Measurements from ENCODE around the gene MCL1.

MCL1 gene

GRCh38 chr1:150560011-150560438, 19.4 kb downstream of the MCL1 start:
- Histone ChIP-seq H3K79me2 (ENCODE audit: insufficient read depth, low read length) (no peaks in the 10 kb centered on the region), H3K4me3 (ENCODE audit: low read depth, low read length, poor library complexity, severe bottlenecking) (peak overlapping the region; percentile 6), H3K27ac (ENCODE audit: low read depth, low read length, poor library complexity, severe bottlenecking) (peak overlapping the region; percentile 99), H3K36me3 (ENCODE audit: insufficient read depth, low read length) (no peaks in the 10 kb centered on the region), H2AFZ (ENCODE audit: low read length) (no peak overlapping the region), H3K9ac (ENCODE audit: low read length) (peak overlapping the region; percentile 33; the same call in 1 of the 2 replicates), H3K9me3 (ENCODE audit: low read length) (no peaks in the 10 kb centered on the region), H3K4me2 (ENCODE audit: low read length) (peak overlapping the region; percentile 54), H3K27me3 (ENCODE audit: insufficient read depth, low read length) (no peaks in the 10 kb centered on the region), H3K4me1 (ENCODE audit: insufficient read depth, low read length, severe bottlenecking) (peaks cover 52% of the 10 kb centered on the region), H3F3A (ENCODE audit: insufficient read depth, low read length) (0 out of 2 replicates have a peak, but pooled peaks cover 7% of the 10 kb centered on the region), H3K9me2 (ENCODE audit: low read depth, low read length) (no peaks in the 10 kb centered on the region), H4K20me1 (ENCODE audit: insufficient read depth, low read length) (no peaks in the 10 kb centered on the region)
- TF ChIP-seq EZH2 (IDR thresholded peaks at IDR 0.05; ENCODE audit: borderline replicate concordance, low read length) (no peak), CTCF (IDR thresholded peaks at IDR 0.05; ENCODE audit: low read length) (peak; percentile 95)

- Histone ChIP-seq H3K9me2 (ENCODE audit: low read depth, low read length) (no peaks in the 10 kb centered on the region), H3K9ac (ENCODE audit: low read length) (no peak overlapping the region), H3K27ac (ENCODE audit: low read depth, low read length, poor library complexity, severe bottlenecking) (no peak overlapping the region), H2AFZ (ENCODE audit: low read length) (no peak overlapping the region), H3K4me1 (ENCODE audit: insufficient read depth, low read length, severe bottlenecking) (peaks cover 48% of the 10 kb centered on the region), H3K79me2 (ENCODE audit: insufficient read depth, low read length) (no peaks in the 10 kb centered on the region), H3K4me3 (ENCODE audit: low read depth, low read length, poor library complexity, severe bottlenecking) (no peak overlapping the region), H3K9me3 (ENCODE audit: low read length) (no peaks in the 10 kb centered on the region), H3K4me2 (ENCODE audit: low read length) (peak overlapping the region; percentile 54; the same call in 1 of the 2 replicates), H3F3A (ENCODE audit: insufficient read depth, low read length) (0 out of 2 replicates have a peak, but pooled peaks cover 7% of the 10 kb centered on the region), H3K36me3 (ENCODE audit: insufficient read depth, low read length) (no peaks in the 10 kb centered on the region), H4K20me1 (ENCODE audit: insufficient read depth, low read length) (no peaks in the 10 kb centered on the region), H3K27me3 (ENCODE audit: insufficient read depth, low read length) (no peaks in the 10 kb centered on the region)
- TF ChIP-seq EZH2 (IDR thresholded peaks at IDR 0.05; ENCODE audit: borderline replicate concordance, low read length) (no peak), CTCF (IDR thresholded peaks at IDR 0.05; ENCODE audit: low read length) (no peak)
Measured at GRCh38 chr1:150559656-150560010, 19.8 kb downstream of the MCL1 start.

- Histone ChIP-seq H4K20me1 (ENCODE audit: insufficient read depth, low read length) (no peaks in the 10 kb centered on the region), H3K27me3 (ENCODE audit: insufficient read depth, low read length) (no peaks in the 10 kb centered on the region), H3K4me3 (ENCODE audit: low read depth, low read length, poor library complexity, severe bottlenecking) (no peak overlapping the region), H3K4me1 (ENCODE audit: insufficient read depth, low read length, severe bottlenecking) (peaks cover 42% of the 10 kb centered on the region), H3K27ac (ENCODE audit: low read depth, low read length, poor library complexity, severe bottlenecking) (no peak overlapping the region), H3K36me3 (ENCODE audit: insufficient read depth, low read length) (no peaks in the 10 kb centered on the region), H3K9me2 (ENCODE audit: low read depth, low read length) (no peaks in the 10 kb centered on the region), H3K9me3 (ENCODE audit: low read length) (no peaks in the 10 kb centered on the region), H3K4me2 (ENCODE audit: low read length) (no peak overlapping the region), H3K9ac (ENCODE audit: low read length) (no peak overlapping the region), H3F3A (ENCODE audit: insufficient read depth, low read length) (0 out of 2 replicates have a peak, but pooled peaks cover 7% of the 10 kb centered on the region), H2AFZ (ENCODE audit: low read length) (no peak overlapping the region), H3K79me2 (ENCODE audit: insufficient read depth, low read length) (no peaks in the 10 kb centered on the region)
- TF ChIP-seq EZH2 (IDR thresholded peaks at IDR 0.05; ENCODE audit: borderline replicate concordance, low read length), result no peak
- no peak for TF ChIP-seq CTCF (IDR thresholded peaks at IDR 0.05; ENCODE audit: low read length)
Measured at GRCh38 chr1:150558761-150559655, 20.4 kb downstream of the MCL1 start.
